ENCODE results near the gene CHMP5.
"Not testable (repeated sequence)": the region's sequence is repeated elsewhere in the genome, so short reads cannot be mapped to it uniquely, and the experiment has no call there.

The CHMP5 gene

GRCh38 chr9:33304362-33304761, 39.5 kb downstream of the CHMP5 start:
- DNase-seq (ENCODE audit: low read depth), result no peak
- H3K4me3 ChIP-seq (ENCODE audit: control insufficient read depth, low read depth, low read length), result no peak overlapping the region
- no peak for TF ChIP-seq CTCF (IDR thresholded peaks at IDR 0.05; ENCODE audit: control insufficient read depth, insufficient read depth, low read depth, low read length, missing control alignments)

GRCh38 chr9:33306037-33306436, 41.2 kb downstream of the CHMP5 start:
- no peak for TF ChIP-seq CTCF (IDR thresholded peaks at IDR 0.05; ENCODE audit: control insufficient read depth, insufficient read depth, low read depth, low read length, missing control alignments)
- H3K4me3 ChIP-seq (ENCODE audit: control insufficient read depth, low read depth, low read length), result no peak overlapping the region
- DNase-seq (ENCODE audit: low read depth), result no peak

GRCh38 chr9:33307067-33307466, 42.2 kb downstream of the CHMP5 start:
- DNase-seq (ENCODE audit: low read depth), result no peak
- H3K4me3 ChIP-seq (ENCODE audit: control insufficient read depth, low read depth, low read length), result no peak overlapping the region
- TF ChIP-seq CTCF (IDR thresholded peaks at IDR 0.05; ENCODE audit: control insufficient read depth, insufficient read depth, low read depth, low read length, missing control alignments), result no peak

- DNase-seq (ENCODE audit: low read depth), result no peak
- no peak for TF ChIP-seq CTCF (IDR thresholded peaks at IDR 0.05; ENCODE audit: control insufficient read depth, insufficient read depth, low read depth, low read length, missing control alignments)
- no peak overlapping the region for H3K4me3 ChIP-seq (ENCODE audit: control insufficient read depth, low read depth, low read length)
Measured at GRCh38 chr9:33309903-33310302, 45.1 kb downstream of the CHMP5 start.

- DNase-seq (ENCODE audit: low read depth), result no peak
- TF ChIP-seq CTCF (IDR thresholded peaks at IDR 0.05; ENCODE audit: control insufficient read depth, insufficient read depth, low read depth, low read length, missing control alignments), result no peak
- H3K4me3 ChIP-seq (ENCODE audit: control insufficient read depth, low read depth, low read length), result no peak overlapping the region
Measured at GRCh38 chr9:33310748-33311147, 45.9 kb downstream of the CHMP5 start.

GRCh38 chr9:33311953-33312352, 47.1 kb downstream of the CHMP5 start:
- TF ChIP-seq CTCF (IDR thresholded peaks at IDR 0.05; ENCODE audit: control insufficient read depth, insufficient read depth, low read depth, low read length, missing control alignments), result no peak
- DNase-seq (ENCODE audit: low read depth), result no peak
- no peak overlapping the region for H3K4me3 ChIP-seq (ENCODE audit: control insufficient read depth, low read depth, low read length)

- H3K4me3 ChIP-seq (ENCODE audit: control insufficient read depth, low read depth, low read length), result no peak overlapping the region
- no peak for TF ChIP-seq CTCF (IDR thresholded peaks at IDR 0.05; ENCODE audit: control insufficient read depth, insufficient read depth, low read depth, low read length, missing control alignments)
- DNase-seq (ENCODE audit: low read depth), result no peak
Measured at GRCh38 chr9:33315371-33315770, 50.5 kb downstream of the CHMP5 start.

GRCh38 chr9:33317136-33317535, 52.3 kb downstream of the CHMP5 start:
- not testable (repeated sequence) for H3K4me3 ChIP-seq (ENCODE audit: control insufficient read depth, low read depth, low read length); DNase-seq (ENCODE audit: low read depth)

All from AG09309 (cell line).